LNCaP clone FGC (cell line): ENCODE results near the gene PRSS33.

Source experiments
- DNase-seq: peaks from one replicate; pipeline ENCODE4 v3.0.0-alpha.2; 2011; ENCODE audit warnings: low read depth
- H3K4me3 ChIP-seq: 2 replicates; pipeline ENCODE4 v1.5.1; 2011; ENCODE audit warnings: mild to moderate bottlenecking, low read depth, low read length, control low read depth
- TF ChIP-seq, protein P1 (sequence below): IDR thresholded peaks from 2 replicates; pipeline ENCODE4 v1.5.1; 2012; ENCODE audit warnings: mild to moderate bottlenecking; ENCODE audit not compliant: control insufficient read depth, insufficient read depth; ENCODE audit errors: extremely low read depth

PRSS33 gene

DNA sequence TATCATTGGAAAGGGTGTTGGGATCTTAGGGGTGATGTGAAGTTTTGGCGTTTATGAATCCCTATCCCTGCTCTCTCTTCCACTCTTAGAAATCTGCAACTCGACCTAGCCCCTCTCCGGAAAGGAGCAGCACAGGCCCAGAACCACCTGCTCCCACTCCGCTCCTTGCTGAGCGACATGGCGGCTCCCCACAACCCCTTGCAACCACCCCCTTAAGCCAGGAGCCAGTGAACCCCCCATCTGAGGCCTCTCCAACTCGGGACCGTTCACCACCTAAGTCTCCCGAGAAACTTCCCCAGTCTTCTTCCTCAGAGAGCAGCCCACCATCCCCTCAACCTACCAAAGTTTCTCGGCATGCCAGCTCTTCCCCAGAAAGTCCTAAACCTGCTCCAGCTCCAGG lies 25.9 kb downstream of the PRSS33 start:
- TF ChIP-seq, protein P1, sequence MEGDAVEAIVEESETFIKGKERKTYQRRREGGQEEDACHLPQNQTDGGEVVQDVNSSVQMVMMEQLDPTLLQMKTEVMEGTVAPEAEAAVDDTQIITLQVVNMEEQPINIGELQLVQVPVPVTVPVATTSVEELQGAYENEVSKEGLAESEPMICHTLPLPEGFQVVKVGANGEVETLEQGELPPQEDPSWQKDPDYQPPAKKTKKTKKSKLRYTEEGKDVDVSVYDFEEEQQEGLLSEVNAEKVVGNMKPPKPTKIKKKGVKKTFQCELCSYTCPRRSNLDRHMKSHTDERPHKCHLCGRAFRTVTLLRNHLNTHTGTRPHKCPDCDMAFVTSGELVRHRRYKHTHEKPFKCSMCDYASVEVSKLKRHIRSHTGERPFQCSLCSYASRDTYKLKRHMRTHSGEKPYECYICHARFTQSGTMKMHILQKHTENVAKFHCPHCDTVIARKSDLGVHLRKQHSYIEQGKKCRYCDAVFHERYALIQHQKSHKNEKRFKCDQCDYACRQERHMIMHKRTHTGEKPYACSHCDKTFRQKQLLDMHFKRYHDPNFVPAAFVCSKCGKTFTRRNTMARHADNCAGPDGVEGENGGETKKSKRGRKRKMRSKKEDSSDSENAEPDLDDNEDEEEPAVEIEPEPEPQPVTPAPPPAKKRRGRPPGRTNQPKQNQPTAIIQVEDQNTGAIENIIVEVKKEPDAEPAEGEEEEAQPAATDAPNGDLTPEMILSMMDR: no peak
- DNase-seq: no peak

DNA sequence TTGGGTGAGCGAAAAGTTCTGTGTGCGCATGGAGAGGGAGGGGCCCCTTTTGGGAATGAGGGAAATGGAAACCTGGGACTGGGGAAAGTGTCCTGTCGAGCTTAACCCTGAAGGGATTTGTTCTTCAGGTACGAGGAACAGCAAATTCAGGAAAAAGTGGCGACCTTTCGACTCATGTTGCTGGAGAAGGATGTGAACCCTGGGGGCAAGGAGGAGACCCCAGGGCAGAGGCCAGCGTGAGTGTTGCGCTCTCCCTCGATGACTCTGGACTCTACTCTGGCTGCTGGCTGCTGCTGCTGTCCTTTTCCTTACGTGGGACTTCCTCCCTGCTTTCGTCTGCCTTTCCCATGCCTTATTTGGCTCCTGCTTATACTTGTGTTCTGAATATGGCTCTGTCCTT lies 30.0 kb downstream of the PRSS33 start:
- no peak for DNase-seq
- H3K4me3 ChIP-seq: no peak overlapping the region
- TF ChIP-seq, protein P1: no peak

More for the DNA sequence above, 25.9 kb downstream of the PRSS33 start:
- no peak overlapping the region for H3K4me3 ChIP-seq

DNA sequence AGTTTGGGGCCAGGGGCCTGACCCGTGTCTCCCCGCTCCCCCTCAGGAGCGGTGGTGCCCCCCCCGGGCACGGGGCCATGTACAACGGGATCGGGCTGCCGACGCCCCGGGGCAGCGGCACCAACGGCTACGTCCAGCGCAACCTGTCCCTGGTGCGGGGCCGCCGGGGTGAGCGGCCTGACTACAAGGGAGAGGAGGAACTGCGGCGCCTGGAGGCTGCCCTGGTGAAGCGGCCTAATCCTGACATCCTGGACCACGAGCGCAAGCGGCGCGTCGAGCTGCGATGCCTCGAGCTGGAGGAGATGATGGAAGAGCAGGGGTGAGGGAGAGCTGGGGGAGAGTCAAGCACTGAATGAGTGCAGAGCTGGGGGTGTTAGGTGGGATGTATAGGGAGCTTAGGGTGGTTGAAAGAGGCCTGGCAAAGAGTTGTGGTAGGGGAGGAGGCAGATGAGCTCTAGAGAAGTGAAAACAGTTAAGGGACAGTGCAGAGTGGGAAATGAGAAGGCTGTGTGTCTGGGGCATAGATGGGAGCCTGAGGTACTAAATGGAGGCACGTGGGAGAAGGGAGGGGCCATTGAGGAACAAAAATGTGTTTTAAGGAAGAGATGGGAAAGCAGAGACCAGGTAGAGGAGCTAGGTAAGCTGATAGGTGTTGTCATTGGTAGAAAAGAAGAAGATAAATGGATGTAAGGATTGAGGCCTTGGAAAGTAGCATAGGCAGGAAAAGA lies 30.9 kb downstream of the PRSS33 start:
- no peak for DNase-seq
- TF ChIP-seq, protein P1: no peak
- H3K4me3 ChIP-seq: no peak overlapping the region

DNA sequence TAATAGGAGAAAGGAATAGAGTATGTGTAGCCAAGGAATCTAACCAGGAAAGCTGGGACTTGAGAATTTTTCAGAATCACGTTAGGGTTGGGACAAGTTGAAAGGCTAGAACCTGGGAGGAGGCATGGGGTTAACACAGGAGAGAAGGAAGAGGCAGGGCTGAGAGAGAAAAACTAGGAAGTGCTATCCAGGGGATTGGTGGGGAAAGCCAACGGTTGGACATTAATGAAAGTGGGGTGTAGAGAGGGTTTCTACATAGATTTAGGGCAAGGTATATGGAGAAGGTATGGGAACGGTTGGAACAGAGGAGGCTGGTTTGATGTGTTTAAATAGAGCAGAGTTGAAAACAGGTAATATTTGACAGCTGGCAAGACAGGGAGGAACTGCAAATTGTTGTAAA lies 32.2 kb downstream of the PRSS33 start:
- peak; percentile 40 for DNase-seq
- TF ChIP-seq, protein P1: no peak
- H3K4me3 ChIP-seq: peak overlapping the region; percentile 60

DNA sequence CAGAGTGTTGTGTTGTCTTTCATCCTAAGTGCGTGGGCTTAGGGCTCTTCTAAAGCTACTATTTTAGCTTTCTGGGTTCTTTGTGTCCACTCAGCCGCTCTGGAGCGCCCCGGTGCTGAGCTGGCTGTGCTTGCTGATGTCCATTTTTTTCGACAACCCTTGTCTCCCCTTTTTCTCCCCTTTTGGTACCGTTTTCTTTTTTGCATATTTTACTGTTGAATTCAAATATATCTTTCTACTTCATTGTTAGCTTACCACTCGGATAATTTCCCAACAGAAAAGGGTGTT lies 33.7 kb downstream of the PRSS33 start:
- peak overlapping the region; percentile 60 for H3K4me3 ChIP-seq
- DNase-seq: no peak
- TF ChIP-seq, protein P1: no peak

DNA sequence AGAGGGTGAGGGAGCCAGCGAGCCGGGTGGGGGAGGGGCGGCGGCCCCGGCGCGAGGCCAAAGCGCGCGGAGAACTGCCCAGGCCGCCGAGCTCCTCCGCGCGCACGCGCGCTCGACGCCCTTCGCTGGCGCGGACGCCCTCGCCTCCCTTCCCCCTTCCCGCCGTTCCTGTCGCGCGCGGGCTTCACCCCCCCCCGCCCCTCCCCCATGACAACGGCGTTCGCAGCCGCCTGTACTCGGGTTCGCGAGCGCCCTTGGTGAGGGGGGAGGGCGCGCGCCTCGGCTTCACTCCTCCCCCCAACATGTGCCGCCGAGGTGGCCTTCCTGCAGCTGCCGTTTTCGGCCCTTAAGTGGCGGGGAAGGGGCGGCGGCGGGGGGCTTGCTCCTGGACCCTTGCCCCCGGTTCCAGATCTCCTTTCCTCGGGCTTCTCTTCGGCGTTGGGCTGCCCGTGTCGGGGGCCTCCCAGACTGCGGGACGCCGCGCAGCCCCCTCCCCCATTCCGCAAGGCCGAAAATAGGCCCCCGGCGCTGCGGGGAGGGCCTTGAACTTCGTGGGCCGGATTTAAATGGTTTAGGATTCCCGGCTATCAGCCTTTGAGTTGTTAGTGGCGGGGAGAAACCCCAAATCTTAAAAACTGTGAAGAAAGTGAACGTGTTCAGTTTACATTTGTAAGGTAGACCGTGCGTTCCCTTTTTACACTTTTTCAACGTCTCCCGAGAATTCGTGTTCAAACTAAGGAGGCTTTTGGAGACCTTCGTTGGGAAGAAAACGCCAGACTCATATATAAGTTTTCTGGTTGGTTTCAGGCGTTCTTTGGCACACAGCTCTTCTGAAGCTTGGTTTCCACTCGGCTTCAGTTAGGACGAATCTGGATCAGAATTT lies 34.3 kb downstream of the PRSS33 start:
- DNase-seq: peak; percentile 19
- TF ChIP-seq, protein P1: no peak

More for the DNA sequence above, 34.3 kb downstream of the PRSS33 start:
- H3K4me3 ChIP-seq: peak overlapping the region; percentile 60
